Stimulated activated CD4-positive, alpha-beta T cell treated with anti-CD3 and anti-CD28 coated beads, Interleukin-4, amount 100 ng/mL, for 4 hours (primary cell): ENCODE results near the gene OR2W1.
A peak's percentile ranks its signal among the peaks of the same experiment; 100 is the strongest.

Source experiments
- DNase-seq, 2 experiments: peaks; one replicate each; pipeline ENCODE4 v3.0.0-alpha.2; 2020

OR2W1 gene

GRCh38 chr6:29045075-29045474, at the start of gene OR2W1:
TSS of gene OR2W1 (minus strand) at chr6:29045175. CDS start at chr6:29045175, 0 bp downstream.
- no peak for DNase-seq

- DNase-seq: no peak
Observed at GRCh38 chr6:29092957-29093356, 48.0 kb upstream of the OR2W1 start.

- DNase-seq: no peak
Observed at GRCh38 chr6:29087213-29087612, 42.2 kb upstream of the OR2W1 start, which contains the start of gene OR2B3. TSS of gene OR2B3 (minus strand) at chr6:29087313. CDS start at chr6:29087248, 65 bp downstream.

- no peak for DNase-seq
Observed at GRCh38 chr6:29082457-29082856, 37.5 kb upstream of the OR2W1 start.

GRCh38 chr6:29081312-29081711, 36.3 kb upstream of the OR2W1 start:
- DNase-seq: no peak

- no peak for DNase-seq
Observed at GRCh38 chr6:29079203-29079602, 34.2 kb upstream of the OR2W1 start.

GRCh38 chr6:29071831-29072723, 27.1 kb upstream of the OR2W1 start:
- no peak for DNase-seq

- DNase-seq: no peak
Observed at GRCh38 chr6:29051680-29052079, 6.7 kb upstream of the OR2W1 start.

GRCh38 chr6:29035951-29036350, 9.0 kb downstream of the OR2W1 start:
- DNase-seq: no peak

GRCh38 chr6:29028821-29029220, 16.2 kb downstream of the OR2W1 start:
- no peak for DNase-seq

GRCh38 chr6:29025927-29026585, 18.9 kb downstream of the OR2W1 start:
- DNase-seq: no peak

- DNase-seq: no peak
Observed at GRCh38 chr6:29021434-29021833, 23.5 kb downstream of the OR2W1 start.

- no peak for DNase-seq
Observed at GRCh38 chr6:29019629-29020028, 25.3 kb downstream of the OR2W1 start.

GRCh38 chr6:29017428-29017802, 27.6 kb downstream of the OR2W1 start:
- no peak for DNase-seq

GRCh38 chr6:29016559-29017427, 28.2 kb downstream of the OR2W1 start:
- peak; percentile 73 to 75 for DNase-seq

GRCh38 chr6:29014729-29015608, 30.0 kb downstream of the OR2W1 start:
- no peak for DNase-seq

GRCh38 chr6:29011276-29011734, 33.7 kb downstream of the OR2W1 start:
- peak; percentile 24 to 42 for DNase-seq

- DNase-seq: no peak
Observed at GRCh38 chr6:29009358-29009757, 35.6 kb downstream of the OR2W1 start.

GRCh38 chr6:29008089-29008488, 36.9 kb downstream of the OR2W1 start:
- no peak for DNase-seq

- DNase-seq: peak in 1 of 2 experiments; percentile 36
Observed at GRCh38 chr6:29005183-29005885, 39.6 kb downstream of the OR2W1 start, which contains the start of gene ZNF311. TSS of gene ZNF311 (minus strand) at chr6:29005315. CDS start at chr6:29003954, 1,361 bp downstream.
